ENCODE measurements around the gene CACNA1S. TPM values are rescaled to one million over a fixed set of nuclear protein-coding genes. Genes with fewer than 3 reads are reported as not detected.
A peak's percentile ranks its signal among the peaks of the same experiment; 100 is the strongest.

CACNA1S gene
- total and polyA plus RNA-seq, 2 of the 13 experiments (the other 11 are each of a cell fraction or from before 2014, with no cell fraction given), result not detected

- TF ChIP-seq CCAR2 (optimal IDR thresholded peaks at IDR 0.05; ENCODE audit: low read depth, low read length), result no peak
- no peak for TF ChIP-seq ZNF34 (CRISPR knock-in tag; IDR thresholded peaks at IDR 0.05; ENCODE audit: borderline replicate concordance)
These were observed 100.6 kb downstream of the CACNA1S start (continued) for GRCh38 chr1:201011616-201012015.

GRCh38 chr1:201009962-201010645 is 102.1 kb downstream of the CACNA1S start:
- H3K9ac ChIP-seq (ENCODE audit: insufficient read depth, low read depth, low read length), result no peak overlapping the region
- ChIA-PET CTCF (ENCODE audit: low intra/inter-chr PET ratio, low total read pairs) (no interaction called here), POLR2A (no interaction called here)
- no peaks in the 10 kb centered on the region for H3K36me3 ChIP-seq (replicated peaks in 1 of 2; ENCODE audit: control insufficient read depth in 1 of 2, insufficient read depth in 2 of 2, low read length in 2 of 2)
- H3K9me3 ChIP-seq (ENCODE audit: low read length), result no peaks in the 10 kb centered on the region
- DNase-seq (ENCODE audit: low spot score), result no peak
- in situ Hi-C loops (cut with HindIII; ENCODE audit: extremely low pct_ligation_motif_present, low pct_unique_long_range_greater_than_20kb) (no loop called here), intact Hi-C loops (cut with micrococcal nuclease; ENCODE audit: unreplicated experiment) (no loop called here)
- H3K4me2 ChIP-seq (ENCODE audit: low read depth, low read length), result no peak overlapping the region
- H3K27me3 ChIP-seq (ENCODE audit: control insufficient read depth in 1 of 2, insufficient read depth in 2 of 2, low read length in 2 of 2), result peaks cover 0 to 18% of the 10 kb centered on the region in 2 experiments; a peak in 2 of 5 replicates
- TF ChIP-seq RFX1 (IDR thresholded peaks at IDR 0.05) (0 out of 2 replicates have a peak, but pooled peaks have one; percentile 14), ZNF580 (CRISPR knock-in tag; IDR thresholded peaks at IDR 0.05; ENCODE audit: borderline replicate concordance, low read depth) (no peak)
- H4K20me1 ChIP-seq (ENCODE audit: insufficient read depth, low read length), result no peaks in the 10 kb centered on the region
- no peaks in the 10 kb centered on the region for H3K79me2 ChIP-seq (ENCODE audit: insufficient read depth, low read length)
- no peak overlapping the region for H3K4me3 ChIP-seq (replicated peaks in 1 of 3; ENCODE audit: insufficient read depth in 1 of 3, low read depth in 2 of 3, low read length in 3 of 3)
- FAIRE-seq, result no peak
- H3K27ac ChIP-seq (ENCODE audit: extremely low read length, insufficient read depth, low read length), result no peak overlapping the region
- no peak for ATAC-seq
- H2AFZ ChIP-seq (ENCODE audit: low read length), result no peak overlapping the region
- 44% methylated on average over 3 of the region's 11 CpGs for WGBS (ENCODE audit: low lambda C conversion rate)
- no peaks in the 10 kb centered on the region for H3K4me1 ChIP-seq (ENCODE audit: insufficient read depth, low read length)
- no TSS peak for BruUV-seq (replicated peaks)

- no peak for TF ChIP-seq PREB (CRISPR knock-in tag; IDR thresholded peaks at IDR 0.05)
- no peak for TF ChIP-seq ZNF275 (CRISPR knock-in tag; IDR thresholded peaks at IDR 0.05; ENCODE audit: borderline replicate concordance)
- no peak for TF ChIP-seq ELF3 (CRISPR knock-in tag; IDR thresholded peaks at IDR 0.05)
- no peak for TF ChIP-seq MLXIP (CRISPR knock-in tag; IDR thresholded peaks at IDR 0.05; ENCODE audit: borderline replicate concordance)
- Histone ChIP-seq H3K4me3 (replicated peaks in 1 of 3; ENCODE audit: insufficient read depth in 1 of 3, low read depth in 2 of 3, low read length in 3 of 3) (no peak overlapping the region), H3K36me3 (replicated peaks in 1 of 2; ENCODE audit: control insufficient read depth in 1 of 2, insufficient read depth in 2 of 2, low read length in 2 of 2) (no peaks in the 10 kb centered on the region), H3K27me3 (ENCODE audit: control insufficient read depth in 1 of 2, insufficient read depth in 2 of 2, low read length in 2 of 2) (peaks cover 0 to 6% of the 10 kb centered on the region in 2 experiments; a peak in 2 of 5 replicates), H3K79me2 (ENCODE audit: insufficient read depth, low read length) (no peaks in the 10 kb centered on the region), H3K4me2 (ENCODE audit: low read depth, low read length) (no peak overlapping the region), H3K9me3 (ENCODE audit: low read length) (no peaks in the 10 kb centered on the region), H2AFZ (ENCODE audit: low read length) (no peak overlapping the region), H3K4me1 (ENCODE audit: insufficient read depth, low read length) (no peaks in the 10 kb centered on the region), H3K27ac (ENCODE audit: extremely low read length, insufficient read depth, low read length) (no peak overlapping the region), H3K9ac (ENCODE audit: insufficient read depth, low read depth, low read length) (no peak overlapping the region), H4K20me1 (ENCODE audit: insufficient read depth, low read length) (no peaks in the 10 kb centered on the region)
- no peak for ATAC-seq
- intact Hi-C loops (cut with micrococcal nuclease; ENCODE audit: unreplicated experiment) (no loop called here), in situ Hi-C loops (cut with HindIII; ENCODE audit: extremely low pct_ligation_motif_present, low pct_unique_long_range_greater_than_20kb) (no loop called here)
- WGBS (ENCODE audit: low lambda C conversion rate), result 75% methylated on average over 16 of the region's 22 CpGs
- no peak for FAIRE-seq
- DNase-seq (ENCODE audit: low spot score), result no peak
- ChIA-PET CTCF (ENCODE audit: low intra/inter-chr PET ratio, low total read pairs) (no interaction called here), POLR2A (no interaction called here)
- no TSS peak for BruUV-seq (replicated peaks)
These were observed 103.4 kb downstream of the CACNA1S start for GRCh38 chr1:201008666-201009360.
